Left lobe of liver (tissue), 2 donors: ENCODE data around the gene SORCS2. TPM values are rescaled to one million over a fixed set of nuclear protein-coding genes. Genes with fewer than 3 reads are reported as not detected.

Source experiments
- ATAC-seq: fragments of 200-7000 bp; cut with Tn5 transposase; one replicate; pipeline ENCODE4 v1.9.1; 2020; ENCODE audit warnings: mild to moderate bottlenecking, moderate library complexity
- DNase-seq: peaks from one replicate; pipeline ENCODE4 v3.0.0-alpha.2; 2020; ENCODE audit warnings: low spot score
- total RNA-seq: library from RNA; stranded (reverse); gene quantifications from one replicate; pipeline ENCODE4 v1.2.1, GENCODE V29; 2021
- donor health status: DM: no; HTN: no; CAD: no; lungs with moderate emphysema.
- donor health status: DM: no; HTN: yes; CAD: no.

SORCS2 gene
- total RNA-seq, 1 donor from 2014 or later, result 0.35 TPM

- DNase-seq (peak; percentile 29), ATAC-seq (no peak)
These were observed 205.1 kb downstream of the SORCS2 start for GRCh38 chr4:7397206-7398103.

GRCh38 chr4:7398104-7398423 lies 205.7 kb downstream of the SORCS2 start:
- ATAC-seq, result no peak
- no peak for DNase-seq

DNA sequence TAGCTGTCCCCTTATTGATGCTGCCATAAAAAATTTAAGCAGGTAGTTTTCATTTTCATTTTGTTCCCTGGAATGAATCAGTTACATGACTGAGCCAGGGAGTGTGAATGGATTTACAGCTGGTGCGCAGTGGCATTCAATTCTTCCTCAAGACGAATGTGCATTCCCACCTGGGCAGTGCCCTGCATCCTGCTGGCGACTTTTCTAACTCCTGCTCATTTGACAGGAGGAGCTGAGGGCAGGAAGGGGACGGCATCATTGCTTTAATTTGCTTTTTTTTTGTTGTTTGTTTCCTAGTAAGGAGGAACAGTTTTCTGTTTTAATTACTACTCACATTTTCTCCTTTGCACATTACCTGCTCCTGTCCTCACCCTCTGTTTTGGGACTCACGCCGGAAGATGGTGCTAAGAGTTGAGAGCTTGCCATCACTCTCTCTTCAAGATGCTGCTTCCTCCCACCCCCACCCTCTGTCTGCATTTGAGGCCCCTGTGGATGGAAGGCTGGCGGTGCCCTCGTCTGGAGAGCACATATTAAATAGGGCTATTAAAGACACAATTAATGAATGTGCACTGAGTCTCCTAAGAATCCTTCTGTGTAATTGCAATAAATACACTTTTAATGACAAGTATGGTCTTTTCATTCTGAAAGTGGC lies 206.6 kb downstream of the SORCS2 start:
- DNase-seq, result peak; percentile 6
- no peak for ATAC-seq

DNA sequence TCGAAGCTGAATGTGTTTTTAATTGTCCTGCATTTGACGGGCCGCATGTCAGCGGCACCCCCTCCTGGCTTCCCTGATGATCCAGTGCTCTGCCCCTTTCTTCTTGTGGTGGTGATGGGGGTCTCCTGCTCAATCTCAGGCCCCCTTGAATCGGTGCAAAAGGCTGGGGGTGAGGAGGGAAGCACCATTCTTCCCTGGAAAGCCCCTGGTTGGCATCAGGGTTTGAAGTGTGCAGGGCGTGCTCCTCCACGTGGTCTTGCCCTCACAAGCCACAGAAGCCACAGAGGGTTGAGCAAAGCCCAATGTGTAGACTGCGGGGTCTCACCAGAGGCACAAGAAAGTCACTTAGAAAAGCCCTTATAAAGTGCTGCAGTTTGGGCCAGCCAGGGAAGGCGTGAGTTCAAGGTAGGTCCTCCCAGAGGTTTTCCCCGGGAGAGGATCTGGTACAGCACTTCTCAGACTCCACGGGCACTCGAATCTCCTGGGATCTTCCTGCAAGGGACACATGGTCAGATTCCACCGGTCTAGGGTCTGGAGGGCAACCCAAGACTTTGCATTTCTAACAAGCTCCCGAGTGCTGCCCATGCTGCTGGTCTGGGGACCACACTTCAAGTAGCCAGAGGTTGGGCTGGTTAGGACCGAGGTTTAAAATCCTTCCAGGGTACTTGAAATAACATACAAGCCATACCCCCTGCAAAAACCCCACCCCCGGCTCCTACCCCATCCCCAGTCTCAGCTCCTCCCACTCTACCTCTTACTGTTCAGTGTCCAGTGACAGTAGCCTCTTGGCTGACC lies 207.3 kb downstream of the SORCS2 start:
- ATAC-seq (no peak), DNase-seq (peak; percentile 10)

GRCh38 chr4:7400671-7401298 lies 208.4 kb downstream of the SORCS2 start:
- DNase-seq (no peak), ATAC-seq (no peak)

- DNase-seq (no peak), ATAC-seq (no peak)
These were observed 210.2 kb downstream of the SORCS2 start for GRCh38 chr4:7402526-7402925.

GRCh38 chr4:7403001-7403400 lies 210.7 kb downstream of the SORCS2 start:
- ATAC-seq, result no peak
- DNase-seq, result no peak

- DNase-seq (no peak), ATAC-seq (no peak)
These were observed 215.8 kb downstream of the SORCS2 start for GRCh38 chr4:7408166-7408565.

GRCh38 chr4:7410446-7410845 lies 218.1 kb downstream of the SORCS2 start:
- ATAC-seq (no peak), DNase-seq (no peak)

DNA sequence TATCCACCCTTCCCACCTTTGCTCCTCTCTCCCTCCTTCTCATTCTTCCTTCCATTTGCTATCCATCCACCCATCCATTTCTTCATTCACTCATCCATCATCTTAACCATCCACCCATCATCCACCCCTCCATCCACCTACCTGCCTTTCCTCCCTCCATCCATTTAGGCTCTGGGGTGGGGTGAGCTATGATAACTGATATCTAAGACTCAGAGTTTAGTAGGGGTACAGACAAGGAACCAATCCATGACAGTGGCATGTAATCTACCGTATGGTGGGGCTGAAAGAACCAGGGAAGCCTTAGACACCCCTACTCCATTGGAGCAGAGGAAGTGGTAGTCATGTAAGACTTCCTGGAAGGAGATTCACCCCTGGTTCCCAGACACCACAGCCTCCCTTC lies 219.2 kb downstream of the SORCS2 start:
- no peak for DNase-seq

DNA sequence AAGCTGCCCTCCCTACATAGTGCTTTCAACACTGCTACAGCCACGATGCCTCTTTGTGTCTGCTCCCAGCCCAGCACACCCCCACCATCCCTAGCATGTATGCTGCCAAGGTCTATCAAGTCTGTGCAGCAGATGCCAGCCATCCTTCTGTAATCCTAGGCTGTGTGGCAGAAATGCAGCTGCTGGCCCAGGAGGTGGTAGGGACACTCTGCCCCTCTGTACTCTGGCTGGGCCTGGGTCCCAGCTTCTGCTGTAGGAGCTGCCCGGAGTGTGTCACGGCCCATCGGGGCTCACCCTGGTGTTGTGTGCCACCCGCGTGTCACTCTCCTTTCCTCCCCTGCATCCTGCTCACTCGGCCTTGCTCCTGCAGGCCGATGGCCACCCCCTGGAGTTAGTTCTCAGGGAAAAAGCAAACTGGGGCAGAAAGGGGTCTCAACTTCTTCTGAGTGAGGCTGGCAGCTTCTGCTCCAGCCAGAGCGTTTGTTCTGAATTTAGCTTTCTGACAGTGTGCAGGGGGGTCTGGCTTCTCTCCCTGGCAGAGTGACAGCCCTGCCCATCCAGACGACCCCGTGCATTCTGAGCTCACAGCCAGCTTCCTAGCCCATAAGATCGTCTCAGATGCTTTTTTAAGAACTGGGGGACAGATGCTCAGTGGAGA lies 219.7 kb downstream of the SORCS2 start:
- DNase-seq, result no peak
- ATAC-seq, result no peak

More for the DNA sequence above, 219.2 kb downstream of the SORCS2 start:
- ATAC-seq, result no peak

DNA sequence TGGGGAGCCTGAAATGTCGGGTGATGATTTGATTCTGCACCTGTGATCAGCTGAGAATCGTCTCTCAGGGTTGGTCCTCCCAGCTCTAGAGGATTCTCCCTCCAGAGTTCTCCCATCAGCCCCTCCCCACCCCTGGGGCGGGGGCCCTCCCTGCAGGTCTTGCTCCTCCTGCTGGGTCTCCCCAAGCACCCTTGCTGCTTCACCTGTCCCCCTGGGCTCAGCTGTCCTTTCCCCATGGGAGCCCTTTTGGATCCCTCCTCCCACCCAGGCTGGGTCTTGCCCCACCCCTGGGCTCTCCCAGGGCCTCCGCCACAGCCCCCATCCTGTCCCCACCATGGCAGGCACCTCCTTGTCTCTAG lies 220.2 kb downstream of the SORCS2 start:
- ATAC-seq (no peak), DNase-seq (no peak)

GRCh38 chr4:7414046-7414445 lies 221.7 kb downstream of the SORCS2 start:
- DNase-seq, result no peak

GRCh38 chr4:7414736-7415510 lies 222.6 kb downstream of the SORCS2 start:
- no peak for ATAC-seq

More at GRCh38 chr4:7414046-7414445, 221.7 kb downstream of the SORCS2 start:
- no peak for ATAC-seq

GRCh38 chr4:7415927-7416686 lies 223.8 kb downstream of the SORCS2 start:
- peak; percentile 14 for DNase-seq
- no peak for ATAC-seq

More at GRCh38 chr4:7414736-7415510, 222.6 kb downstream of the SORCS2 start:
- no peak for DNase-seq

GRCh38 chr4:7416745-7417432 lies 224.6 kb downstream of the SORCS2 start:
- ATAC-seq (no peak), DNase-seq (peak; percentile 16)

GRCh38 chr4:7417639-7418038 lies 225.3 kb downstream of the SORCS2 start:
- no peak for ATAC-seq

More at GRCh38 chr4:7417639-7418038, 225.3 kb downstream of the SORCS2 start:
- DNase-seq, result peak; percentile 12
